Stimulated activated CD8-positive, alpha-beta memory T cell treated with anti-CD3 and anti-CD28 coated beads, Interleukin-12 subunit alpha, Interleukin-12 subunit beta, amount 100 ng/mL, for 24 hours (primary cell): Measurements from ENCODE around the gene GADL1.
A peak's percentile ranks its signal among the peaks of the same experiment; 100 is the strongest.

Experiments used
- DNase-seq: peaks from one replicate; pipeline ENCODE4 v3.0.0-alpha.2; 2020; ENCODE audit errors: extremely low read depth

Gene GADL1

GRCh38 chr3:30811151-30811795 lies 83.2 kb downstream of the GADL1 start:
- DNase-seq = no peak

GRCh38 chr3:30810625-30811024 lies 83.8 kb downstream of the GADL1 start:
- DNase-seq = no peak

GRCh38 chr3:30805695-30806094 lies 88.8 kb downstream of the GADL1 start:
- DNase-seq = no peak

- no peak for DNase-seq
Measured at GRCh38 chr3:30804984-30805383, 89.5 kb downstream of the GADL1 start.

- no peak for DNase-seq
Measured at GRCh38 chr3:30795176-30795575, 99.3 kb downstream of the GADL1 start.

GRCh38 chr3:30793740-30794139 lies 100.7 kb downstream of the GADL1 start:
- DNase-seq = no peak

- DNase-seq = no peak
Measured at GRCh38 chr3:30790150-30790549, 104.3 kb downstream of the GADL1 start.

GRCh38 chr3:30786365-30786764 lies 108.1 kb downstream of the GADL1 start:
- no peak for DNase-seq

GRCh38 chr3:30779686-30780287 lies 114.7 kb downstream of the GADL1 start:
- DNase-seq = no peak

- DNase-seq = no peak
Measured at GRCh38 chr3:30778933-30779332, 115.5 kb downstream of the GADL1 start.

- no peak for DNase-seq
Measured at GRCh38 chr3:30777426-30778113, 116.9 kb downstream of the GADL1 start.

GRCh38 chr3:30776186-30776815 lies 118.2 kb downstream of the GADL1 start:
- DNase-seq = no peak

GRCh38 chr3:30775040-30775439 lies 119.4 kb downstream of the GADL1 start:
- DNase-seq = no peak

GRCh38 chr3:30774062-30774461 lies 120.4 kb downstream of the GADL1 start:
- no peak for DNase-seq

- no peak for DNase-seq
Measured at GRCh38 chr3:30770387-30770786, 124.1 kb downstream of the GADL1 start.

GRCh38 chr3:30768703-30769550 lies 125.5 kb downstream of the GADL1 start:
- peak; percentile 42 for DNase-seq

- DNase-seq = no peak
Measured at GRCh38 chr3:30768046-30768445, 126.4 kb downstream of the GADL1 start.

GRCh38 chr3:30766522-30766921 lies 127.9 kb downstream of the GADL1 start:
- no peak for DNase-seq

GRCh38 chr3:30764891-30765290 lies 129.6 kb downstream of the GADL1 start:
- no peak for DNase-seq

- no peak for DNase-seq
Measured at GRCh38 chr3:30764281-30764680, 130.2 kb downstream of the GADL1 start.

- DNase-seq = no peak
Measured at GRCh38 chr3:30761374-30761773, 133.1 kb downstream of the GADL1 start.

GRCh38 chr3:30760737-30761136 lies 133.7 kb downstream of the GADL1 start:
- no peak for DNase-seq
